GM12892 (cell line): ENCODE data around the gene KANSL1L.

Experiments used
- DNase-seq: peaks from one replicate; pipeline ENCODE4 v3.0.0; 2011; ENCODE audit not compliant: insufficient read length
- FAIRE-seq: peaks from 2 replicates; lab custom pipeline; 2011; peaks lifted over from hg19 to GRCh38; lab: Jason Lieb, UNC
- POLR2A ChIP-seq: IDR thresholded peaks from 2 replicates; pipeline ENCODE4 v1.6.1; 2011; ENCODE audit warnings: low read depth, low read length, control low read depth
- POLR2AphosphoS5 ChIP-seq: IDR thresholded peaks from 2 replicates; pipeline ENCODE4 v1.6.1; 2011; ENCODE audit warnings: low read depth, low read length, control low read depth
- TAF1 ChIP-seq: IDR thresholded peaks from 2 replicates; pipeline ENCODE4 v1.6.1; 2011; ENCODE audit warnings: low read depth, mild to moderate bottlenecking, control low read depth, low read length, borderline replicate concordance

The KANSL1L gene

GRCh38 chr2:210113614-210114235, 57.5 kb downstream of the KANSL1L start:
- FAIRE-seq: no peak
- no peak for TF ChIP-seq TAF1
- no peak for TF ChIP-seq POLR2A
- no peak for TF ChIP-seq POLR2AphosphoS5
- no peak for DNase-seq

GRCh38 chr2:210112871-210113270, 58.3 kb downstream of the KANSL1L start:
- FAIRE-seq (no peak), DNase-seq (no peak)

DNA sequence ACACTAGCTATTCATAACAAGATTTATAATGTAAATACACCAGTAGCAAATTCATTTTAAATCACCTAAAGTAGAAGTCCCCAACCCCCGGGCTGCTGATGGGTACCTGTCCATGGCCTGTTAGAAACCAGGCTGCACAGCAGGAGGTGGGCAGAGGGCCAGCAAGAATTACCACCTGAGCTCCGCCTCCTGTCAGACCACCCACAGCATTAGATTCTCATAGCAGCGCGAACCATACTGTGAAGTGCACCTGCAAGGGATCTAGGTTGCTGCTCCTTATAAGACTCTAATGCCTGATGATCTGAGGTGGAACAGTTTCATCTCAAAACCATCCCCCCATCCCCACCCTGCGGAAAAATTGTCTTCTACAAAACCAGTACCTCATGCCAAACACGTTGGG, 71.3 kb downstream of the KANSL1L start:
- no peak for FAIRE-seq

More at GRCh38 chr2:210112871-210113270, 58.3 kb downstream of the KANSL1L start:
- TF ChIP-seq POLR2A (no peak), TAF1 (no peak), POLR2AphosphoS5 (no peak)

DNA sequence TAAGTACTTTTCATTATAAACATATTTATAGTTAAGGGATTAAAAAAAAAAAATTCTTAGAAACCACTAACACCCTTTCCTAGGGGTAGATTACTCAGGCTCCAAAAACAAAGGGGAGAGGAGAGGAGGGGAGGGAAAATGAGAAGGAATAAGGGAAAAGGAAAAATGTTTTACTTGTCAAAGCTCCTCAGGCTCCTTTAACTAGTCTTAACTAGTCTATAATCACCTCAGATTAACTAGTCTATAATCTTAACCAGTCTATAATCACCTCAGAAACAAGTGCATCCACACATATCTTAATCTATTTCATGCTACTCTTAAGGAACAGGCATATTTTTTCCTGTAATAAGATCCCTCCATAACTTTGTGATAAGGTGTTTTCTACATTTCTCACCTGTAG, 76.4 kb downstream of the KANSL1L start:
- no peak for FAIRE-seq
- DNase-seq: no peak
- TF ChIP-seq POLR2A (no peak), TAF1 (no peak), POLR2AphosphoS5 (no peak)

More for the DNA sequence above, 71.3 kb downstream of the KANSL1L start:
- TF ChIP-seq POLR2AphosphoS5 (no peak), POLR2A (no peak), TAF1 (no peak)
- no peak for DNase-seq

- TF ChIP-seq TAF1: no peak
- no peak for TF ChIP-seq POLR2A
- no peak for TF ChIP-seq POLR2AphosphoS5
- no peak for FAIRE-seq
- no peak for DNase-seq
Measured at GRCh38 chr2:210092791-210093190, 78.4 kb downstream of the KANSL1L start.

GRCh38 chr2:210086930-210087329, 84.3 kb downstream of the KANSL1L start:
- DNase-seq (no peak), FAIRE-seq (no peak)

DNA sequence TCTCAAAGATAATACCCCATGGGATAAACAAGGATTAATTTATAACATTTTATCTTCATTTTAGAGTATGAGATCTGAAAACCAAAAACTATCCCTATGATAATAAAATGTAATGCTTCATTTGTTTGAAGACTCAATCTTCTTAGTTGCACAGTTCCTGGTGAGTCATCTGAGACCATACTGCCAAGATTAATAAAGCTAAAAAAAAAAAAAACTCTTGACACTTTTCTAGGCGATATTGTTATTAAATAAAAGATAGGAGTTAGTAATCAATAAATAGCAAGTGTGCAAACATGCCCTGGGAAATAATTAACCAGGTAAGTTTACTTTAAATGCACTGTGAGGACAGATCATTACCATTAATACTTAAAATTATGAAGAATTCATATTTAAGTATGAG, 84.9 kb downstream of the KANSL1L start:
- DNase-seq (no peak), FAIRE-seq (no peak)
- TF ChIP-seq POLR2AphosphoS5 (no peak), TAF1 (no peak), POLR2A (no peak)

More at GRCh38 chr2:210086930-210087329, 84.3 kb downstream of the KANSL1L start:
- TF ChIP-seq TAF1 (no peak), POLR2AphosphoS5 (no peak)

- TF ChIP-seq POLR2A: no peak
- no peak for TF ChIP-seq TAF1
- TF ChIP-seq POLR2AphosphoS5: no peak
- FAIRE-seq: no peak
- DNase-seq: no peak
Measured at GRCh38 chr2:210072922-210073509, 98.2 kb downstream of the KANSL1L start.

DNA sequence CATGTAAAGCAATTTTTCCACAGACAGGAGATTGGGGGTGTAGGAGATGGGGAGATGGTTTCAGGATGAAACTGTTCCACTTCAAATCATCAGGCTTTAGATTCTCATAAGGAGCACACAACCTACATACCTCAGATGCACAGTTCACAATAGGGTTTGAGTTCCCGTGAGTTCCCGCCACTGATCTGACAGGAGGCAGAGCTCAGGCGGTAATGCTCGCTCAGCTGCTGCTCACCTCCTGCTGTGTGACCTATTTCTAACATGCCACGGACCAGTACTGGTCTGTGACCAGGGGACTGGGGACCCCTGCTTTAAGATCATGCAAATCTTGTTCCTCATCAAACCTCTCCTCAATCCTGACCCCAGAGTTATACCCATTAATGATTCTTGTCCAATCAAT, 98.7 kb downstream of the KANSL1L start:
- no peak for DNase-seq
- TF ChIP-seq POLR2AphosphoS5: no peak
- no peak for TF ChIP-seq POLR2A
- no peak for TF ChIP-seq TAF1
- FAIRE-seq: no peak

DNA sequence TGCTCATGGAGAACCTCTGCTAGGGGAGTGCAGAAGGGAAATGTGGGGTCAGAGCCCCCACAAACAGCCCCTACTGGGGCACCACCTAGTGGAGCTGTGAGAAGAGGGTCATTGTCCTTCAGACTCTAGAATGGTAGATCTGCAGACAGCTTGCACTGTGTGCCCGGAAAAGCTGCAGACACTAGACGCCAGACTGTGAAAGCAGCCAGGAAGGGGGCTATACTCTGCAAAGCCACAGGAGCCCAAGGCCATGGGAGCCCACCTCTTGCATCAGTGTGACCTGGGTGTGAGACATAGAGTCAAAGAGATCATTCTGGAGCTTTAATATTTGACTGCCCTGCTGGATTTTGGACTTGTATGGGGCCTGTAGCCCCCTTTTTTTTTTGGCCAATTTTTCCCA, 107.9 kb downstream of the KANSL1L start:
- TF ChIP-seq POLR2AphosphoS5: no peak
- TF ChIP-seq POLR2A: no peak
- no peak for TF ChIP-seq TAF1
- no peak for DNase-seq
- no peak for FAIRE-seq

GRCh38 chr2:210055825-210056224, 115.4 kb downstream of the KANSL1L start:
- DNase-seq (no peak), FAIRE-seq (no peak)
- TF ChIP-seq TAF1: no peak
- no peak for TF ChIP-seq POLR2A
- TF ChIP-seq POLR2AphosphoS5: no peak

- no peak for TF ChIP-seq TAF1
- no peak for TF ChIP-seq POLR2AphosphoS5
- no peak for TF ChIP-seq POLR2A
- FAIRE-seq (no peak), DNase-seq (no peak)
Measured at GRCh38 chr2:210054696-210055095, 116.5 kb downstream of the KANSL1L start.

DNA sequence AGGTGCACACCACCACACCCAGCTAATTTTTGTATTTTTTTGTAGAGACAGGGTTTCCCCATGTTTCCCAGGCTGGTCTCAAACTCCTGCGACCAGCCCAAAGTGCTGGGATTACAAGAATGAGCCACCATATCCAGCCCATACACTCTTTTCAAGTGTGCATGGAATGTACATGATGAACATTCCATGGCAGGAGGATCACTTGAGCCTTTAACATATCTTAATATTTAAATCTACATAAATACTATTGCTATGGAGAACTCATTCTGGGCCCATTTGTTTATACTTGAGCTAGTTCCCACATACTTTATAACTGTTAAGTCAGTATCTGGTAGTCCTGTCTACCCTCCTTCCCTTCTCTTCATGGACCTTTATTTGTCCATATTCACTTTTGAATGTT, 120.3 kb downstream of the KANSL1L start:
- DNase-seq: no peak
- TF ChIP-seq TAF1 (no peak), POLR2AphosphoS5 (no peak), POLR2A (no peak)
- no peak for FAIRE-seq

GRCh38 chr2:210049831-210050230, 121.4 kb downstream of the KANSL1L start:
- DNase-seq: no peak
- TF ChIP-seq POLR2AphosphoS5 (no peak), POLR2A (no peak)
- no peak for FAIRE-seq
